HG02852 (cell line): ENCODE data around the gene MAP2K2.
A peak's percentile ranks its signal among the peaks of the same experiment; 100 is the strongest.
"Not testable (repeated sequence)": the region's sequence is repeated elsewhere in the genome, so short reads cannot be mapped to it uniquely, and the experiment has no call there.

ENCODE experiments used
- ATAC-seq: cut with Tn5 transposase; IDR thresholded peaks from one replicate; pipeline ENCODE4 v1.9.1; 2021; ENCODE audit warnings: mild to moderate bottlenecking, moderate library complexity; ENCODE audit not compliant: unreplicated experiment

Gene MAP2K2

GRCh38 chr19:4134351-4134750, 10.4 kb upstream of the MAP2K2 start:
- no peak for ATAC-seq

- ATAC-seq, result no peak
Measured at GRCh38 chr19:4130744-4131438, 7.0 kb upstream of the MAP2K2 start.

GRCh38 chr19:4129050-4129449, 5.1 kb upstream of the MAP2K2 start:
- ATAC-seq, result not testable (repeated sequence)

GRCh38 chr19:4127322-4127721, 3.4 kb upstream of the MAP2K2 start:
- ATAC-seq, result not testable (repeated sequence)

GRCh38 chr19:4124638-4125037, 716 bp upstream of the MAP2K2 start:
- no peak for ATAC-seq

GRCh38 chr19:4122480-4122879, 1.4 kb downstream of the MAP2K2 start:
- ATAC-seq, result no peak

- ATAC-seq, result no peak
Measured at GRCh38 chr19:4121815-4122214, 2.1 kb downstream of the MAP2K2 start.

- ATAC-seq, result no peak
Measured at GRCh38 chr19:4121273-4121612, 2.7 kb downstream of the MAP2K2 start.

GRCh38 chr19:4120559-4121272, 3.2 kb downstream of the MAP2K2 start:
- no peak for ATAC-seq

GRCh38 chr19:4119763-4120162, 4.2 kb downstream of the MAP2K2 start:
- no peak for ATAC-seq

GRCh38 chr19:4115818-4116385, 8.0 kb downstream of the MAP2K2 start:
- no peak for ATAC-seq

- ATAC-seq, result peak; percentile 71
Measured at GRCh38 chr19:4115050-4115817, 8.7 kb downstream of the MAP2K2 start.

GRCh38 chr19:4114181-4114580, 9.7 kb downstream of the MAP2K2 start:
- ATAC-seq, result no peak

GRCh38 chr19:4113398-4114088, 10.4 kb downstream of the MAP2K2 start:
- no peak for ATAC-seq

GRCh38 chr19:4112367-4112766, 11.6 kb downstream of the MAP2K2 start:
- no peak for ATAC-seq

GRCh38 chr19:4109626-4109945, 14.3 kb downstream of the MAP2K2 start:
- no peak for ATAC-seq

GRCh38 chr19:4108767-4109625, 14.9 kb downstream of the MAP2K2 start:
- peak; percentile 54 for ATAC-seq

- ATAC-seq, result no peak
Measured at GRCh38 chr19:4103080-4103433, 20.9 kb downstream of the MAP2K2 start.

- ATAC-seq, result no peak
Measured at GRCh38 chr19:4102339-4103079, 21.4 kb downstream of the MAP2K2 start.

- ATAC-seq, result no peak
Measured at GRCh38 chr19:4101496-4101770, 22.5 kb downstream of the MAP2K2 start.
